ENCODE data around the gene ASB6. TPM values are rescaled to one million over a fixed set of nuclear protein-coding genes. Genes with fewer than 3 reads are reported as not detected.

ASB6 gene
- polyA plus RNA-seq, 3 donors: 8.6 to 16.4 (median 8.9) TPM

DNA sequence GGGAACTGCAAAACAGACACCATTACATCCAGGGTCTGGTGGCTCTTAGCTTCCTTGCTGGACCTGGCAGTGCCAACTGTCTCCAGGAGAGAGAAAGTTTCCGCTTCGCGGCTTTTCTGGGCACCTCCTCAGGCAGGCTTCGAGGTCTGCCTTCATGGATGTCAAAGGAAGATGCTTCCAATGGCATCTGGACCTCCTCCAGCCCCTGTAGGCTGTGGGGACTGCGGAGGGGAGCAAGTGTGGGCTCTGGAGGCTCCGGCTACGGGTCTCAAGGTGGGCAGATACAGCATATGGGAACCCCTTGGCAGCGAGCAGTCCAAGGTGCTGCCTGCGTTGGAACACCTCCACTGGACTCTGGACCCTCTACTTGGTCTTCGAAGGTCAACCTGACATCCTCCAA, 27.0 kb downstream of the ASB6 start:
- WGBS, 3 donors: 85 to 94% (median 88%) methylated on average over 10 of the region's 10 CpGs
- H3K27ac ChIP-seq (ENCODE audit: low read depth, low read length): no peak overlapping the region

DNA sequence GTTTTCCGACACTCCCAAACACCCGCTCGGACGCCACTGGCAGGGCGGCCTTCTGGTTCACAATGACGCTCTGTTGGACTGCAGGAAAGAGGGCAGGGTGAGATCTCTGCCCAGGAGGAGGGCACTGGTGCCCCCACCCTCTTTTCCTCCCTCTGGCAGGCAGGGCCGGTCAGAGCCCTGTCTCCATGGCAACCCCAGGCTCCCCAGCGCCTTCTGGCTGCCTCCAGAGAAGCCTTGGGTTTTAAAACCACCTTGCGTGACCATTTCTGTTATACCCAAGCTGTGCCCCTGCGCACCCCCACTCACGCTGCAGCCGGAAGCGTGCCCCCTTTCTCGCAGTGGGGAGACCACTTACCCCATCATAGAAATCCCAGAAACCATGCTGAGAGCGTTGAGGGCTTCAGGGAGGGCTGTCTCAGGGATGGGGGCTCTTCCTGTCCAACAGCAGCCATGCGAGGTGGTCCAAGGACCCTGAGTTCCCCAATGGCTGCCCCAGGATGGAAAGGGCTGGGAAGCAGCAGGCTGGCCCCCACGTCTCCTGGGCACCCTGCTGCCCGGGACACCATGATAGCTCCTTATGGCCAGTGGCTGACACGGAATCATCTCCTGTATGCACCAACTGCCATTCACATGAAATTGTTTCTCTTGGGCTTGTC, 28.3 kb downstream of the ASB6 start:
- H3K27ac ChIP-seq (ENCODE audit: low read depth, low read length): no peak overlapping the region
- WGBS, 3 donors: 54 to 74% (median 69%) methylated on average over 19 of the region's 19 CpGs

DNA sequence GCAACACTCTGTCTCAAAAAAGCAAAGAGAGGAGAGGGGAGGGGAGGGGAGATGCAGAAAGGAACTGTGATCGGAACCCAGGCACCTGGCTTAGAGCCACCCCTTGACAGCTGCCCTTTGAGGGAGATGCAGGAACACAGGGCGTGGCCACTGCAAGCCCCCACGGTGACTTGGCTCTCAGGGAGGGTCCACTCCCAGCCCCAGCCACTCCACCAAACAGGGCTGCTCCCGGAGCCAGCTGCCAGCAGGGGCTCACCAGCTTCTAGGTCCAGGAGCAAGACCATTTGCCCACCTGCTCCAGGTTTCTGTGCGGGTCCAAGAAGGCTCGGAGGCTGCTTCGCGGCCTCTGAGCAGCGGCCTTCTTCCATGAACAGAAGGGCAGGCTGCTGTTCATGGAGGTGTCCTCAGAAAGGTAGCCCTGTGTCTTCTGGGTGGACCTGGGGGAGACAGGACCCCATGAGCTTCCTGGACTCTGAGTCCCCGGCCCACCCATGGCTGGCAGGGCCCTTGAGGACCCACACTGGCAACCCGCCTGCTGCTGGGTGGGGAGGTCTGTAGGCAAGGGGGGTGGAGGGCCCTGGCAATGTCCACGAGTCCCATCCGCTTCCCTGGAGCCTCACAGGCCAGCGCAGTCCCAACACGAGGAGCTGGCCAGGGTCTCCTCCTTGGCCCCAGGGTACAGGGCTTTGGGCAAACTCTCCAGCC, 29.0 kb downstream of the ASB6 start:
- 73 to 91% (median 77%) methylated on average over 15 of the region's 15 CpGs for WGBS, 3 donors
- no peak overlapping the region for H3K27ac ChIP-seq (ENCODE audit: low read depth, low read length)

DNA sequence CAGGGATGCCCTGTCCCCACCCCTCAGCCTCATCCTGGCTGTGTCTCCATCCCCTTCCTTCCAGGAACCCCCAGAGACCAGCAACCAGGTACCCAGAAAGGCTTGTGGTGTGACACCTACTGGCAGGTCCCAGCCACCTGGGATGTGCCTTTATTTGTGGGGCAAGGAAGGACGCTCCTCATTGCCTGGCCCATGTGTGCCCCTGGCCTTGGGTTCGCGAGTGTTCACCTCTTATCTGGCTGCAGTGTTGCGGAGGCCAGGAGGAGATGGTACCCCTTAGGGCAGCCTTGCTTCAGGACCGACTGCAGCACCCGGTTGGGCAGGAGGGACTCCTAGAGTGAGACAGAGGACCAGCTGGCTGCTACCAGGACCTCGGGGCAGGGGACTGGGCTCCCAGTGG, 29.8 kb downstream of the ASB6 start:
- no peak overlapping the region for H3K27ac ChIP-seq (ENCODE audit: low read depth, low read length)
- WGBS, 3 donors: 62 to 89% (median 83%) methylated on average over 7 of the region's 7 CpGs

DNA sequence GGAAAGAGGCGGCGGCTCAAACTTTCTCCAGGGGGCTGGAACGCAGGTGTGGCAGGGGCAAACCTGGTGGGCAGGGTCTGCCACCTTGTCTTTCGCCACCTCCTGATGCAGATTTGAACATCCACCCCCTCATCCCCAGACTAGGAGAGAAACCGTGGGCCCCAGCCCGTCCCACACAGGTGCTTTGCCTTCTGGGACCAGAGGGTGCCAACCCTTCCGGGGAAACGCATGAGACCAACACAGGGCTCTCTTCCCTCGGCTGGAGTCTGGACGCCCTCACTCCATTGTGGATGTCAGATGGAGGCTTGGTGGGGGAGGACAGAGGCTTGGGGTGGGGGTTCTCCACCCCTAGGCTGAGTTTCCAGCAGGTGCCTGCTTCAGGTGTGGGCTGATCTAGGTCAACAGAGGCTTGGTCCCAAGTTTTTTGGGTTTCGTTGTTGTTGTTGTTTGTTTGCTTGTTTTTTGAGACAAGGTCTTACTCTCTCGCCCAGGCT, 30.6 kb downstream of the ASB6 start:
- WGBS, 3 donors: 26 to 38% (median 32%) methylated on average over 12 of the region's 12 CpGs
- H3K27ac ChIP-seq (ENCODE audit: low read depth, low read length): no peak overlapping the region

DNA sequence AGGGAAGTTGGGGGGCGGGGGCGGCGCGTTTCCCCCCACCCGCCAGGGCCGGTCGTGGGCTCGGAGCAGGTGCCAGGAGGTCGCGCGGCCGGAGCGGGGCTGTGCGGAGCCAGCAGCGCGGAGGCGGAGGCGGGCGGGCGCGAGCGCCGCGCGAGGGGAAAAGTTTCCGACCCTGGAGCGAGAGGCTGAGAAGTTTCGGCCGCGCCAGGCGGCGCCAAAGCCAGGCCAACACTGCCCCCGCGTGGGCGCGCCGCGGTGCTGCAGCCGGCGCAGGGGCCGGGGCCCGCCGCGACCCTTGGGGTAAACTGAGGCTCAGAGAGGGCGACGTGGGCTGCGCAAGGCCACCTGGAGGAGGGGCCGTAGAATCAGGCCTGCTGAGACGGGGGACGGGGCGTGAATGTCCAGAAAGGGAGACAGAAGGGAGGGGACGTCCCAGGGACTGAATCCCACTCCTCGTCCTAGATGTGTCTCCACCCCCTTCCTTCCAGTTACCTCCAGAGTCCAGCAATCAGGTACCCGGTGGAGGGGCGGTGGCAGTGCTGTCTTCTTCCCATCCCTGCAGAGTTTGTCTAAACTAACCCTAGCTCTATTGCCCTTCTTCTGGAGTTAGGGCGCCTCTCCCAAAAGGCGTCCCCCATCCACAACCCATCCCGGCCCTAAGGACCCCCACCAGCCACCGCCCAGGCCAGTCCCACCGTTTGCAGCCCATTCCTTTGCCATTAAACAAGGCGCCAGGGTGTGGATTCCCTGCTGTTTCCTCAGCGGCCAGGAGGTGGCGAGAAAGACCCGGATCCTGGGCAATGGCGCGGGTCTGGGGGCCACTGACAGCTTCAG, 31.3 kb downstream of the ASB6 start:
- no peak overlapping the region for H3K27ac ChIP-seq (ENCODE audit: low read depth, low read length)
- 0 to 1% (median 0%) methylated on average over 56 to 66 of the region's 66 CpGs for WGBS, 3 donors

DNA sequence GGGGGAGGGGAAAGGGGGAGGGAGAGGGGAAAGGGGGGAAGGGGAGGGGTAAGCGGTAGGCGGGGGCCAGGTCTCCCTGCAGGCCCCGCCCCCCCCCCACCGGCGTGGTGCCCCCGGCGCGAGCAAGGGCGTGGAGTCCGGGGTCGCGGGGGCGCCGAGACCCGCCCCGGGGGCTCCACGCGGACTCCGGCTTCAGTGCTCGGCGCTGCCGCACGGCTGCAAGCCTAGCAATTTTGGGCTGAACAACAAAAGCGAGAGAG, 31.8 kb downstream of the ASB6 start:
- 0 to 2% (median 0%) methylated on average over 20 to 24 of the region's 24 CpGs for WGBS, 3 donors

DNA sequence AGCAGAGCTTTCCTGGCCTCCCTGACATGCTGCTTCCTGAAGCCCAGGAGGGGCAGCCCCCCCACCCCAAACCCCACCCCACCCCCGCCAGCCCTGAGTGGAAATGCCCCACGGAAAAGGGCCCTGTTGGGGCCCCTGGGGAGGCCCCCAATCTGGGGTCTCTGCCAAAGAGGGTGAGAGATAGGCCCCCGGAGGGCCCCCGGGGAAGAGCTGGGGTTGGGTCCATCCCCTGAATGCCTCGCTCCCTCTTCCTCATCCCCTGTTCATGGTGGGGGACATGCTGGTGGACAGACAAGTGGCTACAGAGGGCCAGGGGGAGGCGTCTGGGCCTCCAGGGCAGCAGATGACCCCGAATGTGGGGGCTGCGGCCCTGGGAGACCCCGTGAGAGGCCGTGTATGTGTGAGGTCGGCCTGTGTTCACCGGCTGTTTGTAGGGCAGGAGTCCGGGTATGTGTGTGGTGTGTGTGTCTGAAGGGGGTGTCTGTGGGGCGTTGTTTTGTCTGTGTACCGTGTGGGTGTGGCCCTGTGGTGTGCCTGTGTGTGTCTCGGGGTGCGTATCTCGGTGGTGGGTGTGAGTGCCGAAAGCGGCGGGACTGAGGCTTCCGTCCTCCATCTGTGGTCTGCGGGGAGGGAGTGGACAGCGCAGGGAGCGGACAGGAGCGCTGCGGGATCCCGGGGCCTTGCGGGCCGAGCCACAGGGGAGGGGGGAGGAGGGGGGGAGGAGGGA, 32.3 kb downstream of the ASB6 start:
- peak overlapping the region; percentile 52 for H3K27ac ChIP-seq (ENCODE audit: low read depth, low read length)
- 6 to 40% (median 7%) methylated on average over 18 to 29 of the region's 30 CpGs for WGBS, 3 donors

More for the DNA sequence above, 31.8 kb downstream of the ASB6 start:
- H3K27ac ChIP-seq (ENCODE audit: low read depth, low read length): no peak overlapping the region

DNA sequence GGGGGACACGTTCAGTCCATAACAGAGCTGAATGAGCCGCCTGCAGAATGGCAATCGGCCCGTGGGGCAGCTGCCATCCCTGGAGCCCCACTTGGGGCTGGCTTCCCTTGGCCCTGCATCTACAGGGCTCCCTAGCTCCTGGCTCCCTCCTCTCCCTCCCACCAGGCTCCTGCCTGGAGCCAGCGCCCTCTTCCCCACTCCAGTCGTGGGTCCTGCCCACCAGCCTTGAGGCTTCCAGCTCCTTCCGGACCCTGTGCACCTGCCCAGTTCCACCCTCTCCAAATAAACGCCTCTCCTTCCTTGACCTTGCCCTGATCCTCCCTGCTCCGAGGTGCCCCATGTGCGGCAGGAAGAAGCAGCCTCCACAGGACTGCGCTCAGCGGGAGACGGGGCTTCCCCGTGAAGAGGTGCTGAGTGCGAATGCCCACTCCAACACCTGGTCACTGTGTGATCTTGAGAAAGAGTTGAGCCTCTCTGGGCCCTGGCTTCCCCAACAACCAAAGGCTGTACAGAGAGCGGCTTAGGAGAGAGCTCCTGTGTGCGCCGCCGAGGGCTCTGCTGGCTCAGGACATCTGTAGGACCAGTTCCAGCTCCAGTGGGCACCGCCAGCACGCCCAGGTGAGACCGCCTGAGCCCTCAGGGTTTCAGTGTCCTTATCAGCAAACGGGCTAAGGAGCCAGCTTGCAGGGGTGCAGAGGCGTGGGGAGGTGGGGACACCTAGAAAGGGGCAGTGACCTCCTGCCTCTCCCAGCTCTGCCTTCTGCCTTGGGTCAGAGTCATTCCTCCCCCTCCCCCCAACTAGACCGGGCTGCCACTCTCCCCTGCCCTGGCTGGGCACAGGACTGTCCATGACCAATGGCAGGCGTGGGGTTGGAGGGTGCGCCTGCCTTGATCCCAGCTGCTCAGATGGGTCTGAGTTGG, 33.1 kb downstream of the ASB6 start:
- no peak overlapping the region for H3K27ac ChIP-seq (ENCODE audit: low read depth, low read length)
- WGBS, 3 donors: 79 to 85% (median 82%) methylated on average over 25 to 27 of the region's 27 CpGs

DNA sequence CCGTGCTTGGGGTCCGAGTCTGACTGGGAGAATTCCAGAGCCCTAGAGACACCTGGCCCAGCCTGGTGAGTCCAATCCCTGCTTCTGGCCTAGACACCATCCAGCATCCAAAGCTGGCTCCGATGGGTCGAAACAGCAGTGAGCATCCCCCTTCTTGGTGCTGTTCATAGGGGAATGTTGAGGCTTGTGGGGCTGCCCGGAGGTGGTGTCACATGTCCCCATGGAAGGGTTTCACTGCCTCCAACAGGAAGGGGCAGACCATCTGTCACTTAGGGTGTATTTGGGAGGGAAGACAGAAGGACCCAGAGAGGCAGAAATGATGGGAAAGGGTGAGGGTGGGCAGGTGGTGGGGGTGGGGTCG, 34.9 kb downstream of the ASB6 start:
- H3K27ac ChIP-seq (ENCODE audit: low read depth, low read length): no peak overlapping the region
- WGBS, 3 donors: 65 to 77% (median 66%) methylated on average over 6 of the region's 6 CpGs

DNA sequence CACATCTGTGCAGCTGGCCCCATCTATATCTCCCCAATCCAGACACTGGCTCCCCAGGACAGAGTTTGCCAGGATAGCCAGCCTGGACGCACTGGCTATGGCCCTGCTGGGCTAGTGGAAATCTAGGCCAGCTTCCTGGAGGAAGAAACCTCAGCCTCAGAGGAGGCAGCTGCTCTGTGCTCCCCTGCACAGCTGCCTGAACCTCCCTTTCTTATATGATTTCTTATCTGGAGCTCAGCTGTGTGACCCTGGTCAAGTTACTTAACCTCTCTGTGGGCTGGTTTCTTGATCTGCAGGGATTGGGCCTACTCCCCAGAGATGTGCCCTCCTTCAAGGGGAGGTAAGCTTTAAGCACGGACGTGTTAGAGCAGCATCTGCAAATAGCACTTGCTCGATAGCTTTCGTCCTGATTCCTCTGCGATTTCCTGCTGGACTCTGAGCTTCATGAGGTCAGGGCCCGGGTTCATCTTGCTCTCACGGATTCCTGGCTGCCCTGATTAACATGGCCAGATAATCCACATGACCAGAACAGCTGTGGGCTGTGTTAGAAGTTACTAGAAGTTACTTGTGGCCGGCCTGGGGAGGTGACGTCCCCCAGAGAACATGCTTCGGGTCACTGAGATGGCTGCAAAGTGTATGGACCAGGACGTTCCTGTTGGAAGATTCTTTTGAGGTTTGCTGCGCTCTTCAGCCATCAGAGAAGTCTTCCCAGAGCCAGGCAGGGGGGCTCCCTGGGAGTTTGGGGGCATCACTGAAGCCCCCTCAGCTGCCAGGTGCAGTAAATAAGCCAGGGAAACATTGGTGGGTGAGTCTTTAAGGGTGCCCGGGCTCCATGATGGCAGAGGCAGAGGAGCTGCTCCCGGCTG, 35.6 kb downstream of the ASB6 start:
- no peak overlapping the region for H3K27ac ChIP-seq (ENCODE audit: low read depth, low read length)
- 54 to 76% (median 63%) methylated on average over 15 of the region's 15 CpGs for WGBS, 3 donors

DNA sequence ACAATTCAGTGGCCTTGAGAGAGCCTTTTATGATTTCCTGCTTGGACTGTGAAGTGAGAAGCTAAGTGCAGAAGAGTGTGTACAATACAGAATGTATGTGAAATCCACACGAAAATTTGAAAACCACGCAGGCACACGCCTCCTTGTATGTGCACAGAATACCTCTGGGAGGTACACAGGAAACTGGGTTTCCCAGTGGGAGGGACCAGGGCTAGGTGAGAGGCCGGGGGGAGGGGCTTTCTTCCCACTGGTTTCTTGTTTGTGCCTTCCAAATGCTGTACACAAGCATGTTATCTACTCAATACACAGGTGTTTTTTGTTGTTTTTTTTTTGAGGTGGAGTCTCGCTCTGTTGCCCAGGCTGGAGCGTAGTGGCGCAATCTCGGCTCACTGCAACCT, 37.2 kb downstream of the ASB6 start:
- no peak overlapping the region for H3K27ac ChIP-seq (ENCODE audit: low read depth, low read length)

DNA sequence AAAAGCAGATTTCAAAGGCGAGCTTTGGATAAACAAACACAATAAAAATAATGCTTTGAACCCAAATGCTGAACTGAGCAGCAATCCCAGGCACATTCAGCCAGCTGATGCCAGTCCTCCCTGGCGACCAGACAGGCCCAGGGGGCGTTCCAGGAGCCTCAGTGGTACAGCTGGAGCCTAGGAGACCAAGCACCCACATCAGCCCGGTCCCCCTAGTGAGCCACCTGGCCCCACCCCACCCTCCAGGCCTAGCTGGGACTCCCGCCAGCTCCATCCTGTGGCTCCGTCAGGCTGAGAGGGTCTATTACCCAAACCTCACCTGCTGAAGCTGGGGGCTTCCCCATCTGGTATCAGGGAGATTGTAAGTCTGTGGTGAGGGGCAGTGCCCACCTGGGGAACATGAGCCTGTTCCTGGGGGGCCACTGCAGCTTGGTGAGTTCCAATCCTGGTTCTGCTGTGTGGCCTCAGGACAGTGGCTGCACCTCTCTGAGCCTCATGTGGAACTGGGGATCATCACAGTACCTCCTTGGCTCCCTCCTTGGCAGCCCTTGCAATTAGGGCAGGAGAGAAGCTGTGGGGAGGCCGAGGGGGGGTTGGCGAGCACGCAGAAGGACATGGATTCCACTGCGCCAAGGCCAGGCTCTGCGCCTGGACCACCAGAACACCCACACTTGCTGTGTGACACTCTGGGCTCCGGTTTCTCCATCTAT, 37.7 kb downstream of the ASB6 start:
- no peak overlapping the region for H3K27ac ChIP-seq (ENCODE audit: low read depth, low read length)
- WGBS, 3 donors: 80 to 81% (median 81%) methylated on average over 12 of the region's 12 CpGs

More for the DNA sequence above, 37.2 kb downstream of the ASB6 start:
- 54 to 58% (median 55%) methylated on average over 8 of the region's 8 CpGs for WGBS, 3 donors

DNA sequence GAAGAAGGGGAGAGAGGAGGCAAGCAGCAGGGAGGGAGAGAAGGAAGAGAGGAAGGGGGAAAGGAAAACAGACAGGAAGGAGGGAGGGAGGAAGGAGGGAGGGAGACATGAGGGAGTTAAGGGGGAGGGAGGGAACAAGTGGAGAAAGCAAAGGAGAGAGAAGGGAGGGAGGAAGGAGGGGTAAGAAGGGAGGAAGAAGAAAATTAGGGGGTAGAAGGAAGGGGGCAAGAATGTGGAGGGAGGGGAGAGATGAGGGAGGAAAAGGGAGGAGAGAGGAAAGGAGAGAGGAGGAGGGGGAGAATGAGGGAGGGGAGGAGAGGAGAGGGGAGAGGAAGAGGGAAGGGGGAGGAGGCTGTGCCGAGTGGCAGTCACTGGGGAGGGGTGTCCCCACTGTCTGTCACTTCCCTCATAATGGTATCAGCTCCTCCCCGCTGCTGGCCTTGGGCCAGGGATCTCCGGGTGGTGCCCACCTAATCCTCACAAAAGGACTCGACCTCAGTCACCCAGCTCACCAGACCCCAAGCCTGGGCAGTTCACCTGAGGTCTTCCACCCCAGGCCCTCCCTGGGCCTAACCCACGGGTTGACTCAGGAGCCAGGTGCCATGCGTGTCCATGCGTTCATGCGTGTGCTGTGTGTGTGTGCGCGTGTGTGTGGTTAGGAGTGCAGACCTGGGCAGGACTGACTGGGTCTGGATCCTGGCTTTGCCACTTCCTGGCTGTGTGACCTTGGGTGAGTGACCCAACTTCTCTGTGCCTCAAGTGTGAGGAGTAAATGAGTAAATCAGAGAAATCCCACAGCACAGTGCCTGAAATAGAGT, 39.1 kb downstream of the ASB6 start:
- WGBS, 3 donors: 59 to 68% (median 60%) methylated on average over 10 of the region's 10 CpGs
- no peak overlapping the region for H3K27ac ChIP-seq (ENCODE audit: low read depth, low read length)

DNA sequence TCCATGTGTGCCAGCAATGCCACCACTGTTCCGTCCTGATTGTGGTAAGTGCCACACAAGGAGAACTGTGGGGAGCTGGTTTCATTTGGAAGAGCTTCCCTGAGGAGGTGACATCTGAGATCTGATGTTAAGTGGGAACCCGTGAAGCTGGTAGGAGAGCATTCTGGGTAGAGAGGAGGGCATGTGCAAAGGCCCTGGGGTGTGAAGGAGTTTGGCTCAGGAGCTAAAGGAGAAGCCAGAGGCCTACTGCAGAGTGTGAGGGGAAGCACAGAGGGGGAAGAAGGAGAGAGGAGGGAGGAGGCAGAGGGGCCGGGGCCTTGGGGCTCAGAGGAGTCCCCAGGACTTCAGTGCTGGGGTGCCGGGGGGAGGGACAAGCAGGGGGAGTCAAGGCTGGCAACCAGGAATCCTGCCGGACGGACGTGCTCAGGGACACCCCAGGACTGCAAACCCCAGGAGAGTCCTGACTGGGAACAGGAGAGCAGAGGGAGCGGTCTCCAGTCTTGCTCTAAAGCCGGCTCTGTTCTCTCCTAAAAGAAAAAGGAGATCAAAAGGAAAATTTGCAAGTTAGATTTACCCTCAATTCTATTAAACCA, 40.8 kb downstream of the ASB6 start:
- no peak overlapping the region for H3K27ac ChIP-seq (ENCODE audit: low read depth, low read length)
- 78 to 83% (median 82%) methylated on average over 9 of the region's 9 CpGs for WGBS, 3 donors

Data from adipose tissue (tissue), 3 donors.